MM.1S (cell line): Measurements from ENCODE around the gene S100A9.

Source experiments
- DNase-seq: peaks from one replicate; pipeline ENCODE4 v3.0.0-alpha.2; 2015
- H2AFZ ChIP-seq: fragments of 300-600 bp; sonication (generic); 2 replicates; pipeline ENCODE4 v1.6.0; 2016; ENCODE audit warnings: antibody characterized with exemption, low read length
- H3F3A ChIP-seq: fragments of 300-600 bp; sonication (generic); 2 replicates; pipeline ENCODE4 v1.6.1; 2016; ENCODE audit warnings: mild to moderate bottlenecking, antibody characterized with exemption, low read length, moderate library complexity, mixed read lengths; ENCODE audit not compliant: insufficient read depth
- H3K27ac ChIP-seq: fragments of 300-600 bp; sonication (generic); 2 replicates; pipeline ENCODE4 v1.5.1; 2016; ENCODE audit warnings: mild to moderate bottlenecking, low read length
- H3K27me3 ChIP-seq: fragments of 300-600 bp; sonication (generic); replicated peaks from 2 replicates; pipeline ENCODE4 v1.6.0; 2016; ENCODE audit warnings: low read length; ENCODE audit not compliant: insufficient read depth
- H3K36me3 ChIP-seq: fragments of 300-600 bp; sonication (generic); replicated peaks from 2 replicates; pipeline ENCODE4 v1.6.1; 2016; ENCODE audit warnings: mild to moderate bottlenecking, low read length, mixed read lengths; ENCODE audit not compliant: insufficient read depth
- H3K4me1 ChIP-seq: fragments of 300-600 bp; sonication (generic); 2 replicates; pipeline ENCODE4 v1.6.1; 2016; ENCODE audit warnings: low read length, mixed read lengths
- H3K4me2 ChIP-seq: fragments of 300-600 bp; sonication (generic); 2 replicates; pipeline ENCODE4 v1.6.0; 2016; ENCODE audit warnings: low read depth, low read length
- H3K4me3 ChIP-seq: fragments of 300-600 bp; sonication (generic); 2 replicates; pipeline ENCODE4 v1.5.1; 2016; ENCODE audit warnings: low read length, mixed read lengths
- H3K79me2 ChIP-seq: fragments of 300-600 bp; sonication (generic); 2 replicates; pipeline ENCODE4 v1.6.1; 2016; ENCODE audit warnings: mixed run types, low read length, mixed read lengths
- H3K9ac ChIP-seq: fragments of 300-600 bp; sonication (generic); 2 replicates; pipeline ENCODE4 v1.6.1; 2016; ENCODE audit warnings: low read length, mixed read lengths
- H3K9me2 ChIP-seq: fragments of 300-600 bp; sonication (generic); replicated peaks from 2 replicates; pipeline ENCODE4 v1.6.1; 2016; ENCODE audit warnings: mild to moderate bottlenecking, low read length, mixed read lengths; ENCODE audit not compliant: insufficient read depth
- H3K9me3 ChIP-seq: fragments of 300-600 bp; sonication (generic); replicated peaks from 2 replicates; pipeline ENCODE4 v1.6.1; 2016; ENCODE audit warnings: mild to moderate bottlenecking, low read length, mixed read lengths; ENCODE audit not compliant: insufficient read depth
- H4K20me1 ChIP-seq: fragments of 300-600 bp; sonication (generic); 2 replicates; pipeline ENCODE4 v1.6.1; 2016; ENCODE audit warnings: mild to moderate bottlenecking, low read length, moderate library complexity, mixed read lengths; ENCODE audit not compliant: insufficient read depth
- EZH2 ChIP-seq: fragments of 300-600 bp; sonication (generic); optimal IDR thresholded peaks from 2 replicates; pipeline ENCODE3; 2017; ENCODE audit warnings: low read depth, mild to moderate bottlenecking, antibody characterized with exemption, low read length, mixed read lengths
- EZH2phosphoT487 ChIP-seq: fragments of 300-600 bp; sonication (generic); IDR thresholded peaks from 2 replicates; pipeline ENCODE4 v1.6.1; 2018; ENCODE audit warnings: antibody characterized with exemption, low read length
- TF ChIP-seq, protein P1 (sequence below): fragments of 300-600 bp; sonication (generic); IDR thresholded peaks from 2 replicates; pipeline ENCODE4 v1.5.1; 2016; ENCODE audit warnings: antibody characterized with exemption, low read length, mixed read lengths

The S100A9 gene

DNA sequence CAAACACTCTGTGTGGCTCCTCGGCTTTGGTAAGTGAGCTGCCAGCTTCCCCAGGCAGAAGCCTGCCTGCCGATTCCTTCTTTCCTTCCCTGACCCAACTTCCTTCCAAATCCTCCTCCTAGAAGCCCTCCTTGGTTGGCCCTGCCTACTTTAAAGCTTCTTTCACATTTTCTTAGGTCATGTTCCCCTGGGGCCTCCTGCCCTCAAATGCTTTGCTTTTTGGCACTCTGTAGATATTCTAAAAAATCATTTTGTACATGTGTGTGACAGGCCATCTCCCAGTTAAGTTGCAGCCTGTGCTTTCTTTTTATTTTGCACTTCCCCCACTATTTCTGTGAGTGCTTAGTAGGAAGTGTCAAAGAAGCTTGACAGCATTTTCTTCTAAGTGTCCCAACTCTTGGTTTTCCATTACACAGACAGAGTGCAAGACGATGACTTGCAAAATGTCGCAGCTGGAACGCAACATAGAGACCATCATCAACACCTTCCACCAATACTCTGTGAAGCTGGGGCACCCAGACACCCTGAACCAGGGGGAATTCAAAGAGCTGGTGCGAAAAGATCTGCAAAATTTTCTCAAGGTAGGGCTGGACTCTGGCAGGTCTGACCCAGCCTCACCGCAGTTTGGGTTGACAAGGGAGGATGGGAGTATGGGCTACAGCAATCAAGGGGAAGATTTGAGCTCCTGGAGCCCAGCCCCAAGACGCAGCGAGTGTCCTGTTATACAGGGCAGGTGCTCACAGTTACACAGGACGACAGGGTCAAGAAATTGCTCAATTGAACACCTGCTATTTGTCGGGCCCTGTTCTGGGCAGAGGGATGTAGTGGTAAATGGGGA is at the start of gene S100A9:
S100A9 (plus strand) TSS at position 2 of the 838 bp plus-strand sequence; CDS start at position 432, 430 bp downstream.
- Histone ChIP-seq H3K9me3 (no peaks in the 10 kb centered on the region), H3K9me2 (no peaks in the 10 kb centered on the region), H2AFZ (0 out of 2 replicates have a peak within 1 kb of the TSS, but pooled peaks have one; percentile 3), H3K36me3 (no peaks in the 10 kb centered on the region), H3K79me2 (no peaks in the 10 kb centered on the region), H4K20me1 (no peaks in the 10 kb centered on the region), H3K27me3 (no peaks in the 10 kb centered on the region), H3K4me1 (0 out of 2 replicates have a peak, but pooled peaks cover 3% of the 10 kb centered on the region), H3F3A (no peaks in the 10 kb centered on the region), H3K4me3 (no peak within 1 kb of the TSS), H3K4me2 (no peak within 1 kb of the TSS), H3K9ac (no peak within 1 kb of the TSS), H3K27ac (no peak within 1 kb of the TSS)
- TF ChIP-seq EZH2phosphoT487: no peak
- no peak for DNase-seq

DNA sequence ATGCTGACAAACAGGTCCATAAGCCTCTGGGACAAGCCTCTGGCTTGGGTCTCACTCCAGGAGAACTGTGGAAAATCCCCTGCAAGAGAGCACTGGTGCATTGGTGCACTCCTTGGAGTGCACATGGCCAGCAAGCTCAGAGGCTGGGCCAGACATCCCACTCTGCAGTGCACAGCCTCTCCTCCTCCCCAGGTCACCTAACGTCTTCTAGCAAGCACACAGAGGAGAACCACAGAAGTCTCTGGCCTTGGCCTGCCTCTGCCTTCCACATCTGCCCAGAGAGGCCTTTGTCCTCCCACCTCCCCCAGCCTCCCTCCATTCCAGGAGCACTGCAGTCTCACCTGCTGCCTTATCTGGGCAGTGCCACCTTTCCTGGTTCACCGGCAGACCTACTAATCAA is 49.1 kb upstream of the S100A9 start:
- TF ChIP-seq EZH2phosphoT487 (no peak), EZH2 (no peak)
- TF ChIP-seq, protein P1, sequence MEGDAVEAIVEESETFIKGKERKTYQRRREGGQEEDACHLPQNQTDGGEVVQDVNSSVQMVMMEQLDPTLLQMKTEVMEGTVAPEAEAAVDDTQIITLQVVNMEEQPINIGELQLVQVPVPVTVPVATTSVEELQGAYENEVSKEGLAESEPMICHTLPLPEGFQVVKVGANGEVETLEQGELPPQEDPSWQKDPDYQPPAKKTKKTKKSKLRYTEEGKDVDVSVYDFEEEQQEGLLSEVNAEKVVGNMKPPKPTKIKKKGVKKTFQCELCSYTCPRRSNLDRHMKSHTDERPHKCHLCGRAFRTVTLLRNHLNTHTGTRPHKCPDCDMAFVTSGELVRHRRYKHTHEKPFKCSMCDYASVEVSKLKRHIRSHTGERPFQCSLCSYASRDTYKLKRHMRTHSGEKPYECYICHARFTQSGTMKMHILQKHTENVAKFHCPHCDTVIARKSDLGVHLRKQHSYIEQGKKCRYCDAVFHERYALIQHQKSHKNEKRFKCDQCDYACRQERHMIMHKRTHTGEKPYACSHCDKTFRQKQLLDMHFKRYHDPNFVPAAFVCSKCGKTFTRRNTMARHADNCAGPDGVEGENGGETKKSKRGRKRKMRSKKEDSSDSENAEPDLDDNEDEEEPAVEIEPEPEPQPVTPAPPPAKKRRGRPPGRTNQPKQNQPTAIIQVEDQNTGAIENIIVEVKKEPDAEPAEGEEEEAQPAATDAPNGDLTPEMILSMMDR: no peak
- no peaks in the 10 kb centered on the region for H3K36me3 ChIP-seq
- no peak overlapping the region for H3K27ac ChIP-seq

DNA sequence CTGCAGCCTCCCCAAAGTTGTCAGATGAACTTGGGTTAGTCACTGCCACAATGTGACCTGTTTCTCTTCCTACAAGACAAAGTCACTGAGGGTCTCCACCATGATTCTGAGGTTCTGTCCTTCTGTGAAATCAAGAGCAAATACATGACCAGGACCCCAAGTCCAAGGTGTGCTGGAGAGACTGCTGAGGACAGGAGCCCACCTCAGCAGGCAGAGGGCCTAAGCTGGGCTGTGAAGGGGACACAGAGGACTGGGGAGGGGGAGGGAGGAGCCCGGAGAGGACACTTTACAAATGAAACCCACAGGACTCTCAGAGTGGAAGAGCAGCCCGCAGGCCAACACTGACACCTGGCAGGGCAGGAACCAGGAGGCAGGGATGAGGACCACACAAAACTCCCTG is 48.2 kb upstream of the S100A9 start:
- Histone ChIP-seq H3K27ac (no peak overlapping the region), H3K9me2 (no peaks in the 10 kb centered on the region), H3K36me3 (no peaks in the 10 kb centered on the region), H3K4me3 (no peak overlapping the region), H3K79me2 (no peaks in the 10 kb centered on the region), H4K20me1 (no peaks in the 10 kb centered on the region), H2AFZ (no peak overlapping the region), H3K4me2 (no peak overlapping the region), H3K4me1 (no peaks in the 10 kb centered on the region), H3F3A (no peaks in the 10 kb centered on the region), H3K9me3 (no peaks in the 10 kb centered on the region), H3K9ac (no peak overlapping the region), H3K27me3 (no peaks in the 10 kb centered on the region)
- TF ChIP-seq EZH2phosphoT487 (no peak), EZH2 (no peak)
- TF ChIP-seq, protein P1: no peak
- DNase-seq: no peak

More for the DNA sequence above, 49.1 kb upstream of the S100A9 start:
- DNase-seq: no peak
- Histone ChIP-seq H3K4me1 (no peaks in the 10 kb centered on the region), H3F3A (no peaks in the 10 kb centered on the region), H3K27me3 (no peaks in the 10 kb centered on the region), H3K9me3 (no peaks in the 10 kb centered on the region), H3K4me2 (no peak overlapping the region), H4K20me1 (no peaks in the 10 kb centered on the region), H3K79me2 (no peaks in the 10 kb centered on the region), H2AFZ (no peak overlapping the region), H3K9me2 (no peaks in the 10 kb centered on the region), H3K9ac (no peak overlapping the region), H3K4me3 (no peak overlapping the region)

DNA sequence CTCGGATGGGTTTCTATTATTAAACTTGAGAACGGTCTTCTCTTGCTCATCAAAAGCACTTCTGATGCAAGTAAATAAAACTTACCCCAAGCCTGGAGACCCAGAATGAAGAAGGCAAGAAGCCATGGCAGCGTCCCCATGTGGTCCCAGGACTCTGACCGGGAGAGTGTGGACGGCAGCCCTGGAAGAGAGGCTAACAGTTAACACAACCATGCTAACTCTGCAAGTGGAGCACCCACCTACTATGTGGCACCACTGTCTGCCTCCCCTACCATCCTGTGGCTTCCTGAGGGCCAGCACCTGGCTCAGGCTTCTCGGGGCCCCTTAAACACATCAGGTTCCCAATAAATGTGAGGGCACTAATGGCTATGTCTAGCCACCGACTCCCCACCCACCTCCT is 47.1 kb upstream of the S100A9 start:
- no peak overlapping the region for H3K4me2 ChIP-seq
- no peak overlapping the region for H3K27ac ChIP-seq

More for the DNA sequence above, 47.1 kb upstream of the S100A9 start:
- TF ChIP-seq EZH2phosphoT487: no peak
- TF ChIP-seq, protein P1: no peak
- TF ChIP-seq EZH2: no peak
- no peaks in the 10 kb centered on the region for H3K9me3 ChIP-seq
- H3K9ac ChIP-seq: no peak overlapping the region
- H4K20me1 ChIP-seq: no peaks in the 10 kb centered on the region
- H3K4me1 ChIP-seq: no peaks in the 10 kb centered on the region
- H2AFZ ChIP-seq: no peak overlapping the region
- no peaks in the 10 kb centered on the region for H3K27me3 ChIP-seq
- H3K79me2 ChIP-seq: no peaks in the 10 kb centered on the region
- no peaks in the 10 kb centered on the region for H3F3A ChIP-seq
- H3K4me3 ChIP-seq: no peak overlapping the region
- no peaks in the 10 kb centered on the region for H3K9me2 ChIP-seq
- no peaks in the 10 kb centered on the region for H3K36me3 ChIP-seq
- no peak for DNase-seq
